IMR-90 (cell line): ENCODE data around the gene PRSS53. TPM values are rescaled to one million over a fixed set of nuclear protein-coding genes. Genes with fewer than 3 reads are reported as not detected.

Experiments
- ATAC-seq: fragments of 200-7000 bp; cut with Tn5 transposase; 2 replicates; pipeline ENCODE4 v1.9.1; 2020; ENCODE audit warnings: low read depth, mild to moderate bottlenecking, moderate library complexity
- BruUV-seq: library from RNA; stranded (reverse); fragments of 400-500 nt; replicated peaks from 2 replicates; lab custom pipeline; 2021; lab: Mats Ljungman, UMichigan
- CTCF ChIA-PET: fragments of 300-600 bp; formaldehyde crosslinking; extraction: SDS; loops from one replicate; lab custom pipeline; 2021; ENCODE audit warnings: antibody characterized with exemption; lab: Yijun Ruan, JAX
- POLR2A ChIA-PET: fragments of 300-600 bp; sonication (Branson Sonifier 250); formaldehyde crosslinking; loops from one replicate; lab custom pipeline; 2022; ENCODE audit warnings: antibody characterized with exemption; ENCODE audit not compliant: unreplicated experiment; lab: Charles Lee
- DNase-seq: peaks from one replicate; pipeline ENCODE4 v3.0.0; 2013
- H2AFZ ChIP-seq: replicated peaks from 2 replicates; pipeline ENCODE3; 2013; ENCODE audit warnings: low read length, mild to moderate bottlenecking; ENCODE audit not compliant: poor library complexity
- H2AK5ac ChIP-seq: 2 replicates; pipeline ENCODE4 v1.6.1; 2013; ENCODE audit warnings: low read depth, low read length, inconsistent platforms
- H2AK9ac ChIP-seq: replicated peaks from 2 replicates; pipeline ENCODE3; 2013; ENCODE audit warnings: mild to moderate bottlenecking, low read depth, low read length, moderate library complexity; ENCODE audit not compliant: poor library complexity
- H2BK120ac ChIP-seq: 2 replicates; pipeline ENCODE4 v1.6.1; 2013; ENCODE audit warnings: low read depth, low read length, inconsistent platforms
- H2BK15ac ChIP-seq: 3 replicates; pipeline ENCODE4 v1.6.1; 2013; ENCODE audit warnings: low read depth, low read length, inconsistent platforms
- H2BK20ac ChIP-seq: 2 replicates; pipeline ENCODE4 v1.6.1; 2013; ENCODE audit warnings: low read depth, mild to moderate bottlenecking, inconsistent platforms, low read length, moderate library complexity
- H2BK5ac ChIP-seq: 2 replicates; pipeline ENCODE4 v1.6.1; 2013; ENCODE audit warnings: mild to moderate bottlenecking, low read depth, low read length, inconsistent platforms; ENCODE audit not compliant: poor library complexity, severe bottlenecking
- H3K14ac ChIP-seq: replicated peaks from 2 replicates; pipeline ENCODE4 v1.6.1; 2013; ENCODE audit warnings: low read depth, low read length, inconsistent platforms
- H3K18ac ChIP-seq: 2 replicates; pipeline ENCODE4 v1.6.1; 2013; ENCODE audit warnings: low read depth, low read length, control low read depth
- H3K23ac ChIP-seq: 2 replicates; pipeline ENCODE4 v1.6.1; 2013; ENCODE audit warnings: low read depth, low read length, inconsistent platforms
- H3K27ac ChIP-seq: 2 replicates; pipeline ENCODE4 v1.5.1; 2013; ENCODE audit warnings: mild to moderate bottlenecking, control low read depth, low read length; ENCODE audit not compliant: insufficient read depth
- H3K27me3 ChIP-seq: 2 replicates; pipeline ENCODE4 v1.6.1; 2013; ENCODE audit warnings: low read length; ENCODE audit not compliant: control insufficient read depth, insufficient read depth
- H3K36me3 ChIP-seq: 2 replicates; pipeline ENCODE4 v1.6.1; 2013; ENCODE audit warnings: low read length, mixed read lengths; ENCODE audit not compliant: control insufficient read depth, insufficient read depth
- H3K4ac ChIP-seq: 2 replicates; pipeline ENCODE4 v1.6.1; 2013; ENCODE audit warnings: low read depth, low read length, inconsistent platforms
- H3K4me1 ChIP-seq: 2 replicates; pipeline ENCODE4 v1.6.1; 2013; ENCODE audit warnings: low read length, mixed read lengths; ENCODE audit not compliant: control insufficient read depth, insufficient read depth
- H3K4me2 ChIP-seq: 2 replicates; pipeline ENCODE4 v1.6.1; 2013; ENCODE audit warnings: low read depth, mild to moderate bottlenecking, control low read depth, low read length, moderate library complexity
- H3K4me3 ChIP-seq: 2 replicates; pipeline ENCODE4 v1.5.1; 2013; ENCODE audit warnings: low read depth, mild to moderate bottlenecking, control low read depth, low read length, moderate library complexity; ENCODE audit not compliant: insufficient read depth
- H3K56ac ChIP-seq: 2 replicates; pipeline ENCODE4 v1.6.1; 2013; ENCODE audit warnings: low read length, inconsistent platforms; ENCODE audit not compliant: insufficient read depth; ENCODE audit errors: extremely low read depth
- H3K79me1 ChIP-seq, 2 experiments: 2 replicates each; pipeline ENCODE4 v1.6.1; 2013; ENCODE audit warnings: low read length in 2 of 2, inconsistent platforms in 1 of 2, low read depth in 1 of 2
- H3K9ac ChIP-seq: 2 replicates; pipeline ENCODE4 v1.6.1; 2013; ENCODE audit warnings: low read depth, low read length, control low read depth
- H3K9me1 ChIP-seq: 2 replicates; pipeline ENCODE4 v1.6.1; 2013; ENCODE audit warnings: low read length, inconsistent platforms; ENCODE audit not compliant: insufficient read depth
- H3K9me3 ChIP-seq: 2 replicates; pipeline ENCODE4 v1.6.1; 2013; ENCODE audit warnings: low read length; ENCODE audit not compliant: control insufficient read depth, insufficient read depth
- H4K20me1 ChIP-seq: 2 replicates; pipeline ENCODE4 v1.6.1; 2013; ENCODE audit warnings: low read length, inconsistent platforms; ENCODE audit not compliant: insufficient read depth
- H4K5ac ChIP-seq: 2 replicates; pipeline ENCODE4 v1.6.1; 2013; ENCODE audit warnings: mild to moderate bottlenecking, low read depth, low read length, control low read depth
- H4K8ac ChIP-seq, 2 experiments: 2 replicates each; pipeline ENCODE4 v1.6.1; 2013; ENCODE audit warnings: low read depth in 2 of 2, low read length in 2 of 2, control low read depth in 1 of 2, inconsistent platforms in 1 of 2
- H4K91ac ChIP-seq: 2 replicates; pipeline ENCODE4 v1.6.1; 2013; ENCODE audit warnings: low read depth, low read length, inconsistent platforms; ENCODE audit not compliant: insufficient read depth
- BHLHE40 ChIP-seq: fragments of 150-350 bp; IDR thresholded peaks from 2 replicates; pipeline ENCODE4 v1.6.1; 2016; ENCODE audit warnings: mild to moderate bottlenecking, low read depth, low read length
- CEBPB ChIP-seq: IDR thresholded peaks from 2 replicates; pipeline ENCODE4 v1.6.1; 2012; ENCODE audit warnings: low read depth, low read length, improper control_type of control experiment
- CHD1 ChIP-seq: IDR thresholded peaks from 2 replicates; pipeline ENCODE4 v1.6.1; 2012; ENCODE audit warnings: low read depth, low read length, improper control_type of control experiment
- ELK1 ChIP-seq: fragments of 150-350 bp; IDR thresholded peaks from 2 replicates; pipeline ENCODE4 v1.6.1; 2016; ENCODE audit warnings: low read depth, mild to moderate bottlenecking, low read length, moderate library complexity, borderline replicate concordance
- FOS ChIP-seq: fragments of 150-350 bp; IDR thresholded peaks from 2 replicates; pipeline ENCODE4 v1.6.1; 2016; ENCODE audit warnings: low read depth, low read length
- MAFK ChIP-seq: IDR thresholded peaks from 2 replicates; pipeline ENCODE4 v1.6.1; 2012; ENCODE audit warnings: low read depth, low read length, improper control_type of control experiment
- MAZ ChIP-seq: IDR thresholded peaks from 2 replicates; pipeline ENCODE4 v1.6.1; 2012; ENCODE audit warnings: low read depth, mild to moderate bottlenecking, low read length, improper control_type of control experiment, moderate library complexity, borderline replicate concordance
- MXI1 ChIP-seq: IDR thresholded peaks from 2 replicates; pipeline ENCODE4 v1.6.1; 2012; ENCODE audit warnings: low read depth, mild to moderate bottlenecking, low read length, moderate library complexity, borderline replicate concordance
- NFE2L2 ChIP-seq: fragments of 150-350 bp; IDR thresholded peaks from 2 replicates; pipeline ENCODE4 v1.6.1; 2016; ENCODE audit warnings: low read depth, mild to moderate bottlenecking, low read length
- POLR2A ChIP-seq: IDR thresholded peaks from 2 replicates; pipeline ENCODE4 v1.6.1; 2012; ENCODE audit warnings: mild to moderate bottlenecking, low read depth, low read length
- RAD21 ChIP-seq: IDR thresholded peaks from 2 replicates; pipeline ENCODE4 v1.6.1; 2012; ENCODE audit warnings: low read length, improper control_type of control experiment
- RCOR1 ChIP-seq: IDR thresholded peaks from 2 replicates; pipeline ENCODE4 v1.6.1; 2012; ENCODE audit warnings: mild to moderate bottlenecking, low read length, improper control_type of control experiment; ENCODE audit not compliant: insufficient replicate concordance
- RFX5 ChIP-seq: IDR thresholded peaks from 2 replicates; pipeline ENCODE4 v1.8.0; 2012; ENCODE audit warnings: low read depth, mild to moderate bottlenecking, low read length, moderate library complexity
- SMC3 ChIP-seq: fragments of 150-350 bp; IDR thresholded peaks from 2 replicates; pipeline ENCODE4 v1.6.1; 2016; ENCODE audit warnings: low read depth, mild to moderate bottlenecking, antibody characterized with exemption, low read length, moderate library complexity
- USF2 ChIP-seq: fragments of 150-350 bp; IDR thresholded peaks from 2 replicates; pipeline ENCODE4 v1.6.1; 2017; ENCODE audit warnings: mild to moderate bottlenecking, antibody characterized with exemption, low read length, low read depth
- WGBS, 2 experiments: methylation state at CpG; one replicate each; pipeline versions ENCODE4 v1.1.5 to v1.1.7; 2013; ENCODE audit warnings: missing lambda C conversion rate in 2 of 2; ENCODE audit not compliant: insufficient read length in 1 of 2; ENCODE audit errors: extremely low coverage in 2 of 2; 5-methylcytosine and 5-hydroxymethylcytosine counted together
- dilution Hi-C: fragments of 300-500 bp; cut with HindIII; formaldehyde crosslinking; loops from one replicate; pipeline ENCODE4 v1.14.3; 2018; ENCODE audit warnings: low sequenced_read_pairs; ENCODE audit not compliant: unreplicated experiment
- in situ Hi-C: fragments of 300-500 bp; cut with MboI; formaldehyde crosslinking; loops from 3 replicates; pipeline ENCODE4 v1.14.3; 2019; ENCODE audit warnings: low sequenced_read_pairs, inconsistent platforms, mixed read lengths
- intact Hi-C: fragments of 100-400 bp; cut with micrococcal nuclease; formaldehyde crosslinking; loops from 2 replicates; pipeline ENCODE4 v1.10.0; 2022
- polyA plus RNA-seq, 3 experiments: library from polyadenylated mRNA; depleted of rRNA; stranded (reverse); fragments of >200 nt; gene quantifications; 2 replicates each; pipeline ENCODE4 v1.2.3, GENCODE V29; 2012; ENCODE audit warnings: low replicate concordance in 1 of 3
- total RNA-seq: library from RNA; depleted of rRNA; stranded (reverse); fragments of >200 nt; gene quantifications from 2 replicates; pipeline ENCODE4 v1.2.3, GENCODE V29; 2012

The PRSS53 gene
- total and polyA plus RNA-seq, 2 of the 4 experiments (the other 2 are of a cell fraction): 0.72 to 5.9 TPM

GRCh38 chr16:31118223-31119155, 29.7 kb upstream of the PRSS53 start:
- Histone ChIP-seq H3K9ac (peak overlapping the region; percentile 79), H4K8ac (peak overlapping the region; percentile 75 to 82), H2AFZ (peak overlapping the region; percentile 71), H3K18ac (peak overlapping the region; percentile 51; the same call in 1 of the 2 replicates), H3K27ac (peak overlapping the region; percentile 61), H2BK5ac (peak overlapping the region; percentile 23), H3K79me1 (peaks cover 22 to 47% of the 10 kb centered on the region in 2 experiments), H4K5ac (peak overlapping the region; percentile 53), H3K23ac (peak overlapping the region; percentile 76), H3K4me3 (peak overlapping the region; percentile 66), H3K4ac (peak overlapping the region; percentile 65), H2BK15ac (no peak overlapping the region), H2BK20ac (no peak overlapping the region), H3K27me3 (no peaks in the 10 kb centered on the region), H2AK5ac (peak overlapping the region; percentile 76), H3K36me3 (peaks cover 16% of the 10 kb centered on the region), H2AK9ac (peak overlapping the region; percentile 50), H4K20me1 (peaks cover 9% of the 10 kb centered on the region), H3K56ac (peak overlapping the region; percentile 59), H3K9me3 (no peaks in the 10 kb centered on the region), H2BK120ac (no peak overlapping the region), H4K91ac (peak overlapping the region; percentile 67; the same call in 1 of the 2 replicates), H3K4me1 (0 out of 2 replicates have a peak, but pooled peaks cover 3% of the 10 kb centered on the region), H3K4me2 (peak overlapping the region; percentile 86), H3K9me1 (peaks cover 3% of the 10 kb centered on the region; the same call in 1 of the 2 replicates), H3K14ac (peak overlapping the region; percentile 51)
- TSS peak; percentile 39 for BruUV-seq
- ATAC-seq (no peak), DNase-seq (peak; percentile 81)
- 11% methylated on average over 3 of the region's 9 CpGs; no CpG with 5 or more reads in 1 of the 2 experiments for WGBS, 2 experiments
- ChIA-PET CTCF (interaction anchor here (1.0 to 1.1 kb wide), 2 partner anchors 23 to 24 kb away, joined by 3 to 5 read pairs; no protein-coding TSS in a partner anchor), POLR2A (no interaction called here)
- in situ Hi-C loops (no loop called here), intact Hi-C loops (no loop called here), dilution Hi-C loops (no loop called here)
- TF ChIP-seq RAD21: no peak
- no peak for TF ChIP-seq SMC3
- peak; percentile 47; the same call in 1 of the 2 replicates for TF ChIP-seq CEBPB
- no peak for TF ChIP-seq NFE2L2
- peak; percentile 76; the same call in 1 of the 2 replicates for TF ChIP-seq POLR2A
- TF ChIP-seq MAZ: no peak
- no peak for TF ChIP-seq MAFK
- 0 out of 2 replicates have a peak, but pooled peaks have one; percentile 14 for TF ChIP-seq RFX5
- no peak for TF ChIP-seq USF2
- peak; percentile 15; the same call in 1 of the 2 replicates for TF ChIP-seq FOS
- TF ChIP-seq ELK1: no peak
- TF ChIP-seq RCOR1: no peak
- no peak for TF ChIP-seq BHLHE40
- TF ChIP-seq CHD1: no peak; the same call in 1 of the 2 replicates
- no peak for TF ChIP-seq MXI1
